Breast epithelium (tissue), 4 donors: ENCODE data around the gene TIAM1. TPM values are rescaled to one million over a fixed set of nuclear protein-coding genes. Genes with fewer than 3 reads are reported as not detected.

Experiments
- DNase-seq, 2 donors: peaks; one replicate each; pipeline ENCODE4 v3.0.0-alpha.2; 2019; ENCODE audit warnings: low spot score in 2 of 2
- H3K27ac ChIP-seq, 2 donors: fragments of 200-600 bp; sonication (generic) in 1 of 2; one replicate each; pipeline ENCODE4 v1.5.1; 2016 to 2019; ENCODE audit warnings: mild to moderate bottlenecking in 1 of 2
- H3K27me3 ChIP-seq, 2 donors: fragments of 200-600 bp; sonication (generic) in 1 of 2; one replicate each; pipeline versions ENCODE4 v1.5.1 to v1.6.0; 2017 to 2019; ENCODE audit warnings: control low read depth in 1 of 2, mild to moderate bottlenecking in 1 of 2
- H3K36me3 ChIP-seq: fragments of 200-600 bp; one replicate; pipeline ENCODE4 v1.5.1; 2019
- H3K4me1 ChIP-seq, 2 donors: fragments of 200-600 bp; sonication (generic); one replicate each; pipeline ENCODE4 v1.5.1; 2016 to 2019; ENCODE audit warnings: control low read depth in 1 of 2
- H3K4me3 ChIP-seq, 3 donors: fragments of 200-600 bp; sonication (generic); 1 replicate in 2 of 3; 2 replicates in 1 of 3; pipeline ENCODE4 v1.5.1; 2016 to 2019; ENCODE audit warnings: mild to moderate bottlenecking in 3 of 3, moderate library complexity in 2 of 3
- H3K9me3 ChIP-seq, 2 donors: fragments of 200-600 bp; sonication (generic) in 1 of 2; one replicate each; pipeline ENCODE4 v1.5.1; 2016 to 2019; ENCODE audit warnings: control low read depth in 1 of 2
- POLR2A ChIP-seq: fragments of 450-650 bp; IDR thresholded peaks from one replicate; pipeline ENCODE4 v1.6.1; 2016; ENCODE audit warnings: antibody characterized with exemption, mild to moderate bottlenecking, moderate library complexity
- POLR2AphosphoS5 ChIP-seq, 3 donors: sonication (generic); formaldehyde crosslinking; IDR thresholded peaks; one replicate each; pipeline ENCODE4 v1.6.1; 2017; ENCODE audit warnings: antibody characterized with exemption in 3 of 3
- intact Hi-C: fragments of 100-400 bp; cut with DNase I; formaldehyde crosslinking; loops from one replicate; pipeline ENCODE4 v1.15.1; 2023; ENCODE audit warnings: low total_unique reads
- total RNA-seq, 3 donors: library from RNA; depleted of rRNA; stranded (reverse); fragments of >200 nt; gene quantifications; one replicate each; pipeline ENCODE4 v1.1.0, GENCODE V29; 2016
- TF ChIP-seq, protein P1 (sequence below), 3 donors: fragments of 450-650 bp; IDR thresholded peaks; one replicate each; pipeline ENCODE4 v1.5.1; 2016 to 2017; ENCODE audit warnings: antibody characterized with exemption in 3 of 3, mild to moderate bottlenecking in 3 of 3, moderate library complexity in 3 of 3

TIAM1 gene
- total RNA-seq, 3 donors from 2014 or later: 10.6 to 17.7 (median 11.8) TPM

DNA sequence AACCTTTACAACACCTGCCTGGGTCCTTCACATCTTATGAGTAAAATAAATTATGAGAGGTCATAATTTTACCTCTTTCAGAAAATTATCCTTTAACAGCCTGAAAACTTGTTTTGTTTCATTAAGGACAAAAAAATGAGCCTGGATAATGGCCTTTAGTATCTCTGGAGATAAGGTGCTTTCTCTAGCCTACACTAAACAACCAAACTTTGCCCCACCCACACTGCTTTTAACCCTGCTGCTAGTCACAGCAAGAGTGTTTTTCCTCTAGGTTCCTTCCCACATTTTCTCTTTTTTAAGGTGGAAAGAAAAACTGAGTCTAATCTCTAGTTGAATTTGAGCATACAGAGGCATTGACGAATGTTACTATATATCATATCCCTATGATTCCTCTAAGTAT is 204.0 kb downstream of the TIAM1 start:
- no peak overlapping the region for H3K4me3 ChIP-seq
- no peak for DNase-seq
- TF ChIP-seq, protein P1, sequence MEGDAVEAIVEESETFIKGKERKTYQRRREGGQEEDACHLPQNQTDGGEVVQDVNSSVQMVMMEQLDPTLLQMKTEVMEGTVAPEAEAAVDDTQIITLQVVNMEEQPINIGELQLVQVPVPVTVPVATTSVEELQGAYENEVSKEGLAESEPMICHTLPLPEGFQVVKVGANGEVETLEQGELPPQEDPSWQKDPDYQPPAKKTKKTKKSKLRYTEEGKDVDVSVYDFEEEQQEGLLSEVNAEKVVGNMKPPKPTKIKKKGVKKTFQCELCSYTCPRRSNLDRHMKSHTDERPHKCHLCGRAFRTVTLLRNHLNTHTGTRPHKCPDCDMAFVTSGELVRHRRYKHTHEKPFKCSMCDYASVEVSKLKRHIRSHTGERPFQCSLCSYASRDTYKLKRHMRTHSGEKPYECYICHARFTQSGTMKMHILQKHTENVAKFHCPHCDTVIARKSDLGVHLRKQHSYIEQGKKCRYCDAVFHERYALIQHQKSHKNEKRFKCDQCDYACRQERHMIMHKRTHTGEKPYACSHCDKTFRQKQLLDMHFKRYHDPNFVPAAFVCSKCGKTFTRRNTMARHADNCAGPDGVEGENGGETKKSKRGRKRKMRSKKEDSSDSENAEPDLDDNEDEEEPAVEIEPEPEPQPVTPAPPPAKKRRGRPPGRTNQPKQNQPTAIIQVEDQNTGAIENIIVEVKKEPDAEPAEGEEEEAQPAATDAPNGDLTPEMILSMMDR (IDR thresholded peaks at IDR 0.05): no peak
- TF ChIP-seq POLR2A (no peak), POLR2AphosphoS5 (IDR thresholded peaks at IDR 0.05) (no peak)
- H3K9me3 ChIP-seq: no peaks in the 10 kb centered on the region
- H3K27ac ChIP-seq: no peak overlapping the region
- H3K27me3 ChIP-seq: no peaks in the 10 kb centered on the region
- H3K4me1 ChIP-seq: no peaks in the 10 kb centered on the region
- H3K36me3 ChIP-seq: no peaks in the 10 kb centered on the region
- intact Hi-C loops: no loop called here

DNA sequence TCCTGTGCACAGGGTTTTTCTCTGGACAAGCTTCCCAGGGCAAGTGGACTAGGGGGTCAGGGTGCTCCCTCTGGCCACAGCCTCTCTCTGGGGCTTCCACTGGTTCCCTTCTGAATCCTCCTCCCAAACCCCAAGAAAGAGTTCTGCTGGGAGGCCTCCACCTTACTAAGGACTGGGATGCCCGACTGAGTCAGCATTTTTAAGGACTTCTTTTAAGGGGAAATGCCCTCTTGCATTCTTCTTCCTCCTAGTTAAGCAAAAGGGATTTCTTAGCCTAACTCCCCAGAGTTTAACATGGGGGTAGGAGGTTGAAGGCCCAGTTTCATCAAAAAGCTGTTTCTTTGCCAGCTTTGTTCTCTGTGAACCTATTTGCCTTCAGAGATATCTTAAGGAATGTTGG is 206.1 kb downstream of the TIAM1 start:
- DNase-seq: no peak
- intact Hi-C loops: no loop called here
- Histone ChIP-seq H3K36me3 (no peaks in the 10 kb centered on the region), H3K9me3 (no peaks in the 10 kb centered on the region), H3K27ac (no peak overlapping the region), H3K27me3 (no peaks in the 10 kb centered on the region), H3K4me1 (no peaks in the 10 kb centered on the region), H3K4me3 (no peak overlapping the region)
- TF ChIP-seq POLR2AphosphoS5 (IDR thresholded peaks at IDR 0.05) (no peak), POLR2A (no peak)
- TF ChIP-seq, protein P1 (IDR thresholded peaks at IDR 0.05): no peak

DNA sequence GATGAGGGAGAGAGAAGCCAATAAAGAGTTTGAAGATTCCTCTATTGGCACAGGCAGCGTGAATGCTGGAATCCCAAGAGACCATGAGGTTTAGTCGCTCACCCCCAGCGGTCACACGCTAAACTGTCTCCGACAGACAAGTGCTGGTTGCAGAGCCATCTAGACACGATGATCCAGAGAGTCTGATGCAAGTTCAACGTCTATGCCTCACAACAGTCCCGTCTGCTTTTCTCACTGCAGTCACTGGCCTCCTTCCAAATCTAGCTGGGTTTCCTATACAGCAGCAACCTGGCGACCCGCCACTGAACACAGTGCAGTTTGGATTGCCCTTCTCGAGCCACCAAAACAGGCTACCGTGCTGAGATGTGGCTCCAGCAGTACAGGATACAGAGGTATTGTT is 207.2 kb downstream of the TIAM1 start:
- H3K4me1 ChIP-seq: no peaks in the 10 kb centered on the region
- no peaks in the 10 kb centered on the region for H3K27me3 ChIP-seq
- H3K4me3 ChIP-seq: no peak overlapping the region
- no peak for TF ChIP-seq POLR2AphosphoS5 (IDR thresholded peaks at IDR 0.05)
- no peak for TF ChIP-seq POLR2A
- TF ChIP-seq, protein P1 (IDR thresholded peaks at IDR 0.05): no peak
- no peak for DNase-seq
- no peaks in the 10 kb centered on the region for H3K9me3 ChIP-seq
- intact Hi-C loops: no loop called here
- no peaks in the 10 kb centered on the region for H3K36me3 ChIP-seq
- no peak overlapping the region for H3K27ac ChIP-seq

DNA sequence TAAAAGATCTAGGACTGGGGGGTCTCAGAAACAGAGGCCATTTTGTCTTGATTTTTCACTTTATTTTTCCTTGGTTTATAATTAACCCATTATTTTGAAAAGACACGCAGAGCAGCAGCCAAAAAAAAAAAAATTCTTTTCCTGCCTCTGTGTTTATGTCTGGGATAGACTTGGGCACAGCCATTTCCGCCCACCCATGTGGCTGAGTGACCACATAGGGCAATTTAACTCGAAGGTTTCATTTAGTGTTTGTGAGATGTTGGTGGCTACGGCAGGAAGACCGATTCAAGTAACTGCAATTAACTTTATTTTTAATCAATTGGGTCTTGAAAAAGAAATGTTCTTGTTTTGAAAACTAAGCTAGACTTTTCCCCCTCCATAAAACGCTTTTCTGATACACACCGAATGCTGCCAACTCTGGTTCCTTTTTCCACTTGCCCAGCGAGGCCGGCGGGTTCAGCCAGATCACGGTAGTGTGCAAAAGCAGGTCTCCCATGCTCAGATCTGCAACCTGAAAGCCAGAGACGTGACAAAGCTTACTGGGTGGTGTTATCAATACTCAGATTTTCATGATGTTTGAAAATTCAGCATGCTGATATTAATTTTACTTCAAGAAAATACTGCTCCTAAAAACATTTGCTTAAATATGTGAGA is 208.4 kb downstream of the TIAM1 start:
- intact Hi-C loops: loop anchor here (2.0 kb wide), 1 partner anchor 57 kb away; no protein-coding TSS in a partner anchor
- H3K9me3 ChIP-seq: no peaks in the 10 kb centered on the region
- DNase-seq: no peak
- no peak overlapping the region for H3K27ac ChIP-seq
- H3K36me3 ChIP-seq: no peaks in the 10 kb centered on the region
- no peaks in the 10 kb centered on the region for H3K4me1 ChIP-seq
- TF ChIP-seq, protein P1 (IDR thresholded peaks at IDR 0.05): no peak
- TF ChIP-seq POLR2A (no peak), POLR2AphosphoS5 (IDR thresholded peaks at IDR 0.05) (no peak)
- no peak overlapping the region for H3K4me3 ChIP-seq
- H3K27me3 ChIP-seq: no peaks in the 10 kb centered on the region

DNA sequence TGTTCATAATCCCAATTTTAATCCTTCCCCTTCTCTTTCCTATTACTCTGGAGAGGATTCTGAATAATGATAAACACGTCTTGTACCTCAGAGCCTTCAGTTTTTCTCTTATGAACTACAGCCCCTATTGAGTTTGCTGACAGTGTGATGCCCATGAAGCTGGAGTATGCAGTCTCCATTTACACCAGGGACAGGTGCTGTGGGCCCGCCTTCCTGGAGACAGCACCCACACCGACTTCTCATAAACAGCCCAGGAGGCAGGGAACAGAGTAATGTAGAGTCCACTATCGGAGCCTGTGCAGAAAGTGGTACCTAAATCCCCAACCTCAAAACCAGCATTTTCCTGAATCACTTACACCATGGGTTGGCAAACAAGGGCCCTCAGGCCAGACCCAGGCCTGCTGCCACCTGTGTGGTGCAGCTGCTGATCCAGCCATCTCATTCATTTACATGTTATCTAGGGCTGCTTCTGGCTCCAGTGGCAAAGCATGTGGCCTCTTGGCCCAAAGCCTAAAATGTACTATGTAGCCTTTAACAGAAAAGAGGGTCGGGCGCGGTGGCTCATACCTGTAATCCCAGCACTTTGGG is 210.7 kb downstream of the TIAM1 start:
- no peaks in the 10 kb centered on the region for H3K36me3 ChIP-seq
- H3K27me3 ChIP-seq: no peaks in the 10 kb centered on the region
- no peaks in the 10 kb centered on the region for H3K9me3 ChIP-seq
- H3K27ac ChIP-seq: no peak overlapping the region
- H3K4me1 ChIP-seq: no peaks in the 10 kb centered on the region
- DNase-seq: no peak
- intact Hi-C loops: no loop called here
- no peak overlapping the region for H3K4me3 ChIP-seq
- TF ChIP-seq, protein P1 (IDR thresholded peaks at IDR 0.05): no peak
